ENCODE results near the gene PROM2. TPM values are rescaled to one million over a fixed set of nuclear protein-coding genes. Genes with fewer than 3 reads are reported as not detected.
A peak's percentile ranks its signal among the peaks of the same experiment; 100 is the strongest.

The PROM2 gene
- total RNA-seq, 1 donor from 2014 or later: 2.3 TPM

GRCh38 chr2:95278051-95278471 is 3.8 kb downstream of the PROM2 start:
- peak; percentile 42 for DNase-seq (ENCODE audit: low read depth)
- no peaks in the 10 kb centered on the region for H3K27me3 ChIP-seq (ENCODE audit: control insufficient read depth, insufficient read depth, low read length)
- H3K36me3 ChIP-seq (ENCODE audit: control insufficient read depth, insufficient read depth, low read length): no peaks in the 10 kb centered on the region
- no peak overlapping the region for H3K4me3 ChIP-seq (ENCODE audit: low read depth, low read length)
- no peak for TF ChIP-seq CTCF (IDR thresholded peaks at IDR 0.05; ENCODE audit: insufficient read depth, low read length, poor library complexity, severe bottlenecking)

- H3K36me3 ChIP-seq (ENCODE audit: control insufficient read depth, insufficient read depth, low read length): no peaks in the 10 kb centered on the region
- no peaks in the 10 kb centered on the region for H3K27me3 ChIP-seq (ENCODE audit: control insufficient read depth, insufficient read depth, low read length)
- DNase-seq (ENCODE audit: low read depth): no peak
- no peak overlapping the region for H3K4me3 ChIP-seq (ENCODE audit: low read depth, low read length)
- no peak for TF ChIP-seq CTCF (IDR thresholded peaks at IDR 0.05; ENCODE audit: insufficient read depth, low read length, poor library complexity, severe bottlenecking)
Measured at GRCh38 chr2:95278637-95279225, 4.5 kb downstream of the PROM2 start.

GRCh38 chr2:95279435-95280035 is 5.3 kb downstream of the PROM2 start:
- H3K36me3 ChIP-seq (ENCODE audit: control insufficient read depth, insufficient read depth, low read length): no peaks in the 10 kb centered on the region
- DNase-seq (ENCODE audit: low read depth): no peak
- no peak for TF ChIP-seq CTCF (IDR thresholded peaks at IDR 0.05; ENCODE audit: insufficient read depth, low read length, poor library complexity, severe bottlenecking)
- H3K4me3 ChIP-seq (ENCODE audit: low read depth, low read length): no peak overlapping the region
- H3K27me3 ChIP-seq (ENCODE audit: control insufficient read depth, insufficient read depth, low read length): no peaks in the 10 kb centered on the region

GRCh38 chr2:95281071-95281470 is 6.8 kb downstream of the PROM2 start:
- TF ChIP-seq CTCF (IDR thresholded peaks at IDR 0.05; ENCODE audit: insufficient read depth, low read length, poor library complexity, severe bottlenecking): no peak
- Histone ChIP-seq H3K4me3 (ENCODE audit: low read depth, low read length) (no peak overlapping the region), H3K36me3 (ENCODE audit: control insufficient read depth, insufficient read depth, low read length) (no peaks in the 10 kb centered on the region), H3K27me3 (ENCODE audit: control insufficient read depth, insufficient read depth, low read length) (no peaks in the 10 kb centered on the region)
- DNase-seq (ENCODE audit: low read depth): no peak

- no peak overlapping the region for H3K4me3 ChIP-seq (ENCODE audit: low read depth, low read length)
- no peaks in the 10 kb centered on the region for H3K27me3 ChIP-seq (ENCODE audit: control insufficient read depth, insufficient read depth, low read length)
- no peak for DNase-seq (ENCODE audit: low read depth)
- H3K36me3 ChIP-seq (ENCODE audit: control insufficient read depth, insufficient read depth, low read length): no peaks in the 10 kb centered on the region
- no peak for TF ChIP-seq CTCF (IDR thresholded peaks at IDR 0.05; ENCODE audit: insufficient read depth, low read length, poor library complexity, severe bottlenecking)
Measured at GRCh38 chr2:95281786-95282185, 7.5 kb downstream of the PROM2 start.

GRCh38 chr2:95282458-95282857 is 8.2 kb downstream of the PROM2 start:
- Histone ChIP-seq H3K36me3 (ENCODE audit: control insufficient read depth, insufficient read depth, low read length) (no peaks in the 10 kb centered on the region), H3K27me3 (ENCODE audit: control insufficient read depth, insufficient read depth, low read length) (no peaks in the 10 kb centered on the region), H3K4me3 (ENCODE audit: low read depth, low read length) (no peak overlapping the region)
- DNase-seq (ENCODE audit: low read depth): no peak
- TF ChIP-seq CTCF (IDR thresholded peaks at IDR 0.05; ENCODE audit: insufficient read depth, low read length, poor library complexity, severe bottlenecking): no peak
